Right lobe of liver (tissue), 6 donors: ENCODE measurements around the gene SLC38A7. TPM values are rescaled to one million over a fixed set of nuclear protein-coding genes. Genes with fewer than 3 reads are reported as not detected.

Source experiments
- ATAC-seq, 4 donors: fragments of 200-7000 bp; cut with Tn5 transposase; one replicate each; pipeline ENCODE4 v1.9.1; 2020; ENCODE audit warnings: mild to moderate bottlenecking in 4 of 4, moderate library complexity in 4 of 4
- DNase-seq, 3 donors: peaks; one replicate each; pipeline ENCODE4 v3.0.0-alpha.2; 2020
- H3K27ac ChIP-seq, 3 donors: fragments of 200-600 bp; one replicate each; pipeline ENCODE4 v1.8.0; 2022
- H3K27me3 ChIP-seq, 2 donors: fragments of 200-600 bp; one replicate each; pipeline ENCODE4 v1.8.0; 2022
- H3K36me3 ChIP-seq, 4 donors: fragments of 200-600 bp; sonication (generic) in 1 of 4; one replicate each; pipeline versions ENCODE4 v1.5.1 to v1.8.0; 2017 to 2022; ENCODE audit warnings: control low read depth in 1 of 4
- H3K4me1 ChIP-seq, 4 donors: fragments of 200-600 bp; sonication (generic) in 1 of 4; one replicate each; pipeline versions ENCODE4 v1.5.1 to v1.8.0; 2017 to 2022; ENCODE audit warnings: control low read depth in 1 of 4
- H3K4me3 ChIP-seq, 3 donors: fragments of 200-600 bp; one replicate each; pipeline ENCODE4 v1.8.0; 2022
- H3K9me3 ChIP-seq, 4 donors: fragments of 200-600 bp; sonication (generic) in 1 of 4; one replicate each; pipeline versions ENCODE4 v1.5.1 to v1.8.0; 2017 to 2022; ENCODE audit warnings: control low read depth in 1 of 4
- POLR2A ChIP-seq: fragments of 450-650 bp; IDR thresholded peaks from one replicate; pipeline ENCODE4 v1.6.1; 2017; ENCODE audit warnings: antibody characterized with exemption, mild to moderate bottlenecking
- WGBS: methylation state at CpG from one replicate; pipeline ENCODE4 v1.1.6; 2018; ENCODE audit warnings: low coverage, low lambda C conversion rate; ENCODE audit not compliant: insufficient coverage; ENCODE audit errors: missing lambda C conversion rate; 5-methylcytosine and 5-hydroxymethylcytosine counted together
- intact Hi-C, 2 donors: fragments of 100-400 bp; cut with DNase I; formaldehyde crosslinking; loops; one replicate each; pipeline versions ENCODE4 v1.11.2 to v1.14.1; 2022
- total RNA-seq, 6 experiments: library from RNA; depleted of rRNA in 2 of 6; stranded (reverse); fragments of >200 nt in 2 of 6; fragmentation: NEBNext Ultra II Directional in 3 of 6; extraction: Animal tissue kit (Norgen Biotek cat#: 25700) in 3 of 6; gene quantifications; one replicate each; pipeline versions ENCODE4 v1.1.0 to v1.2.4, GENCODE V29; 2016 to 2023
- TF ChIP-seq, protein P1 (sequence below), 4 donors: fragments of 200-600 bp in 3 of 4; fragments of 450-650 bp in 1 of 4; IDR thresholded peaks; one replicate each; pipeline versions ENCODE4 v1.5.1 to v1.8.0; 2016 to 2022; ENCODE audit warnings: antibody characterized with exemption in 4 of 4, mild to moderate bottlenecking in 2 of 4
- donor health status: DM: no; HTN: yes; CAD: no.
- donor health status: DM: no; HTN: no; CAD: no.
- donor health status: DM: no; HTN: no; CAD: no.
- donor health status: DM: no; HTN: yes; CAD: no.
- donor health status: DM: no; HTN: yes; CAD: no.

SLC38A7 gene
- total RNA-seq, 6 experiments from 2014 or later = 11.4 to 23.8 (median 14.3) TPM

DNA sequence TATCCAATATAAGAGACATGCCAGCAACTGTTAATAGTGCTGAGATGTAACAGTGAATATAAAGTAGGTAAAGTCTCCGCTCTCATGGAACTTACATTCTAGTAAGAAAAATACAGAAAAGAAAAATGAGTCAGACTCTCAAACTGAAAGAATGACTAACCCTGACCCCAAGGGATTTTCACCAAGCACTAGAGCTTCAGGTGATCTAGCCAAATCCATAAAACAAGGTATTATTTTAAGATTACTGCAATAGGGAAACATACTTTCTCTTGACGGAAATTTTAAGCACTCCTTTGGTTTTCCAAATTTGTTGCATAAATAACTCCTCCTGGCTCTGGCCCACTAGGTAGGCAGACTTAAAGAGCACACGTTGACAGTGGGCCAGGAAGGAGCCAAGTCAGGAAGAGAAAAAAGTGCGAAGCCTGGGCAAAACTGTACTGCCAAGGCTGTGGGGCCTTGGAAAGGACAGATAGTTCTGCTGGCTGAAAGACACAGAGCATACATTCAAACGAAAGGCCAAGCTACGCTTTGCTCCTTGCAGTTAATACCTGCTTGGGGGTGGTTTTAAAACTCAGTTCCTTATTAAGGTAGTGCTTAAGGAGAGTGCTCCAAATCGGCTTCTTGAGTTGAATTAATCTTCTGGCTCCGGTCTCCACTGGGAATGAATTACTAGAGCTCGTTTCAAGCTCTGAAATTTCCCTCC lies 48.1 kb upstream of the SLC38A7 start:
- peaks cover 0 to 53% (median 31%) of the 10 kb centered on the region in 4 donors for H3K4me1 ChIP-seq
- ATAC-seq (no peak), DNase-seq (no peak)
- H3K27me3 ChIP-seq = no peaks in the 10 kb centered on the region
- H3K4me3 ChIP-seq = peak overlapping the region; percentile 87 to 96 (median 90)
- no peaks in the 10 kb centered on the region for H3K9me3 ChIP-seq
- H3K36me3 ChIP-seq = no peaks in the 10 kb centered on the region
- 15% methylated on average over 9 of the region's 9 CpGs for WGBS
- TF ChIP-seq POLR2A = no peak
- TF ChIP-seq, protein P1, sequence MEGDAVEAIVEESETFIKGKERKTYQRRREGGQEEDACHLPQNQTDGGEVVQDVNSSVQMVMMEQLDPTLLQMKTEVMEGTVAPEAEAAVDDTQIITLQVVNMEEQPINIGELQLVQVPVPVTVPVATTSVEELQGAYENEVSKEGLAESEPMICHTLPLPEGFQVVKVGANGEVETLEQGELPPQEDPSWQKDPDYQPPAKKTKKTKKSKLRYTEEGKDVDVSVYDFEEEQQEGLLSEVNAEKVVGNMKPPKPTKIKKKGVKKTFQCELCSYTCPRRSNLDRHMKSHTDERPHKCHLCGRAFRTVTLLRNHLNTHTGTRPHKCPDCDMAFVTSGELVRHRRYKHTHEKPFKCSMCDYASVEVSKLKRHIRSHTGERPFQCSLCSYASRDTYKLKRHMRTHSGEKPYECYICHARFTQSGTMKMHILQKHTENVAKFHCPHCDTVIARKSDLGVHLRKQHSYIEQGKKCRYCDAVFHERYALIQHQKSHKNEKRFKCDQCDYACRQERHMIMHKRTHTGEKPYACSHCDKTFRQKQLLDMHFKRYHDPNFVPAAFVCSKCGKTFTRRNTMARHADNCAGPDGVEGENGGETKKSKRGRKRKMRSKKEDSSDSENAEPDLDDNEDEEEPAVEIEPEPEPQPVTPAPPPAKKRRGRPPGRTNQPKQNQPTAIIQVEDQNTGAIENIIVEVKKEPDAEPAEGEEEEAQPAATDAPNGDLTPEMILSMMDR (IDR thresholded peaks at IDR 0.05) = no peak
- peak overlapping the region; percentile 75 to 97 (median 91) for H3K27ac ChIP-seq
- intact Hi-C loops = loop anchor here in 1 of 2 donors (10.0 kb wide), 1 partner anchor 48 kb away; the partner anchor contains the start of gene SLC38A7

DNA sequence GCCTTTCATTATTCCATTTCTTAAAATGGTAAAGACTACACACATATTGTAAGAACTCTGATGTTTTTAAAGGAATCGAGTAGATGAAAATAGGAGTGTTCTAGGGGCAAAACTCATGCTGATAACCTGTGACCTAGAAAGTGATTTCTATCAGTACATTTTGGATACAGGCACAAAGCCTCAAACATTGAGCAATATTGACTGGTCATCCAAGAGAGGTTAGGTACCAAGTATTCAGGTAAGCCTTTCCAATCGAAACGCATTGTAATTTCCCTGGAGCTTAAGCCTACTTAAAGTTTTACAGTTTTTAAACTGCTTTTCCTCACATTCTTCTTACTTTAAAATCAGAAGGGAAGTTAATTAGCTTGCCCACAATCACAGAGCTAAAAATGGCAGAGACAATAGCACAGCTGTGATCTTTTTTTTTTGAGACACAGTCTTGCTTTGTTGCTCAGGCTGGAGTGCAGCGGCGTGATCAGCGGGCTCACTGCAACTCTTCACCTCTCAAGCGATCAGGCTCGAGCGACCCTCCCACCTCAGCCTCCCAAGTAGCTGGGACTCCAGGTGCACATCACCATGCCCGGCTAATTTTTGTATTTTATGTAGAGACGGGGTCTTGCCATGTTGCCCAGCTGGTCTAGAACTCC lies 46.3 kb upstream of the SLC38A7 start:
- peak overlapping the region in 2 of 3 donors; percentile 19 to 27 for H3K4me3 ChIP-seq

DNA sequence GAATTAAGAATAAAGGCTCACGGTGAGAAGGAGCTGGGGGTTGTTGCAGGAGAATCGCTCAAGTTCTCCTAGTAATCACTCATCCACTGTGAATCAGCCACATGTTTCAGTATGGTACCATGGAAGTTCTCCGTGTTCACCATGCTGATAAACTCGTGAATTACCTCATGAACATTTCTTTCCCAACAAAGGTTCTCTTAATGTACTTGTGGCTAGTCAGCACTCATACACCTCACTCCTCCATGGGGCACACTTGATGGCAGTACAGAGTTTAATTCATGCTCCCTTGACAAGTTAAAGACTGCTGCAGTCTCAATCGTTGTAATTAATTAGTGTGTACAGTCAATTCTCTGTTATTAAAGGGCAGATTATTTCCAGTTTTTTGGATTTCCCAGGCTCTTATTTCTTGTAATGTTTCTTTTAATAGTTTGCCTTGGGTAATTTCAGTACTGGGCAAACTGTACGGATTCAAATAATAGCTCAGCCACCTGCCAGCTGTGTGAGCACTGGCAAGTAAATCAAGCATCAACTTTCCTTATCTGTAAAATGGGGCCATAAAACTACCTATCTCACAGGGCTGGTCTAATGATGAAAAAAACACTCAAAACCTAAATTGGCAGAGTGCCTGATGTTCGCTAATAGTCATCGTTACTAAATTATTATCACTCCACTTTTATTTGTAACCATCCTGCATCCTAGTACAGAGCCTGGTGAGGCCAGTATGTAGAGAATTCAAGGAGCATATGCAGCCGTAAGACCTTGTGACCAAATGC lies 43.4 kb upstream of the SLC38A7 start:
- no peaks in the 10 kb centered on the region for H3K9me3 ChIP-seq
- WGBS = 38% methylated on average over 9 of the region's 9 CpGs
- peak overlapping the region; percentile 47 to 97 (median 91) for H3K27ac ChIP-seq
- peaks cover 0 to 91% (median 46%) of the 10 kb centered on the region in 4 donors for H3K4me1 ChIP-seq
- ATAC-seq (peak in 3 of 4 donors; percentile 5 to 38 (median 18)), DNase-seq (no peak)
- H3K36me3 ChIP-seq = peaks cover 0 to 5% (median under 1%) of the 10 kb centered on the region in 4 donors
- H3K4me3 ChIP-seq = no peak overlapping the region
- H3K27me3 ChIP-seq = no peaks in the 10 kb centered on the region
- TF ChIP-seq, protein P1 (IDR thresholded peaks at IDR 0.05) = no peak
- intact Hi-C loops = no loop called here

More for the DNA sequence above, 46.3 kb upstream of the SLC38A7 start:
- no peak for TF ChIP-seq POLR2A
- TF ChIP-seq, protein P1 (IDR thresholded peaks at IDR 0.05) = no peak
- 30% methylated on average over 11 of the region's 11 CpGs for WGBS
- intact Hi-C loops = loop anchor here in 1 of 2 donors (10.0 kb wide), 1 partner anchor 46 kb away; the partner anchor contains the start of gene SLC38A7
- no peaks in the 10 kb centered on the region for H3K36me3 ChIP-seq
- peak; percentile 30 to 54 (median 42) for ATAC-seq
- DNase-seq = no peak
- H3K27ac ChIP-seq = peak overlapping the region in 2 of 3 donors; percentile 91 to 97
- H3K9me3 ChIP-seq = no peaks in the 10 kb centered on the region
- H3K27me3 ChIP-seq = no peaks in the 10 kb centered on the region
- H3K4me1 ChIP-seq = peaks cover 0 to 66% (median 36%) of the 10 kb centered on the region in 4 donors

DNA sequence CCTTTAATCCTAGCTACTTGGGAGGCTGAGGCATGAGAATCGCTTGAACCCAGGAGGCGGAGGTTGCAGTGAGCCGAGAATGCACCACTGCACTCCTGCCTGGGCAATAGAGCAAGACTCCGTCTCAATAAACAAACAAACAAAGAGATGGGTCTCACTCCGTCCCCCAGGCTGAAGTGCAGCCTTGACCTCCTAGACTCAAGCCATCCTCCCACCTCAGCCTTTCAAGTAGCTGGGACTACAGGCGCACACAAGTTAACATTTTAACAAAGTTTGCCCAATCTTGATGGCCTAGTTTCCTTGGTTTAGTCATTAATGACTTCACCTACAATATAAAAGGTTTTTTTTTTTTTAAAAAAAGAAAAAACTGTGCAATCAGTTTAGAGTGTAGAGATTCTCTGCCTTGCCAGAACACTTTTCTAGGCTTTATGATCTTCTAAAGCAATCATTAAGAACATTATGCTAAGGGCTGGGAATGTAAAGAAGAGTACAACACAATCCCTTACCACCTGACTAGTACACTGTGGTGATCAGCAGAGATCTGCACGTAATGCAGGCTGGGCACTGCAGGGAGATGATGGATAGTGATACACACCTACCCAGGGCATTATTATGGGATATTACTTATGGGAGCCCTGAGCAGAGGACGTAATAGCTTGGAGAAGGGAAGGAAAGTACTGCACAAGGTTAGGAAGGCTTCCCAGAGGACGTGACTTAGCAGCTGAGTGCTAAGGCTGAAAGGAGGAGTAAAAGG lies 42.6 kb upstream of the SLC38A7 start:
- Histone ChIP-seq H3K4me1 (peaks cover 0 to 91% (median 48%) of the 10 kb centered on the region in 4 donors), H3K36me3 (peaks cover 0 to 13% (median 4%) of the 10 kb centered on the region in 4 donors), H3K9me3 (no peaks in the 10 kb centered on the region), H3K27me3 (no peaks in the 10 kb centered on the region), H3K4me3 (peak overlapping the region in 1 of 3 donors; percentile 12), H3K27ac (peak overlapping the region; percentile 47 to 97 (median 91))
- peak; percentile 45 to 73 (median 54) for ATAC-seq
- TF ChIP-seq, protein P1 (IDR thresholded peaks at IDR 0.05) = no peak
- intact Hi-C loops = no loop called here
- WGBS = 33% methylated on average over 9 of the region's 9 CpGs
- DNase-seq = peak in 1 of 3 donors; percentile 67
